MG63 (cell line): ENCODE measurements around the gene HMX1. TPM values are rescaled to one million over a fixed set of nuclear protein-coding genes. Genes with fewer than 3 reads are reported as not detected.

Source experiments
- DNase-seq: peaks from one replicate; pipeline ENCODE4 v3.0.0-alpha.2; 2020
- H3K27me3 ChIP-seq: fragments of 250-450 bp; sonication (Bioruptor Pico); 2 replicates; pipeline ENCODE4 v1.5.1; 2020; ENCODE audit warnings: mild to moderate bottlenecking, moderate library complexity
- H3K36me3 ChIP-seq: fragments of 250-450 bp; sonication (Bioruptor Pico); 2 replicates; pipeline ENCODE4 v1.5.1; 2020; ENCODE audit warnings: mild to moderate bottlenecking, moderate library complexity
- H3K4me3 ChIP-seq: fragments of 250-450 bp; sonication (Bioruptor Pico); 2 replicates; pipeline ENCODE4 v1.5.1; 2020; ENCODE audit warnings: mild to moderate bottlenecking, moderate library complexity
- H3K9me3 ChIP-seq: fragments of 250-450 bp; sonication (Bioruptor Pico); 2 replicates; pipeline ENCODE4 v1.5.1; 2020; ENCODE audit warnings: mild to moderate bottlenecking, moderate library complexity
- total RNA-seq: library from RNA; depleted of rRNA; stranded (reverse); fragments of >200 nt; shearing (Covaris generic); gene quantifications from 2 replicates; pipeline ENCODE4 v1.2.3, GENCODE V29; 2014; ENCODE audit warnings: low replicate concordance

The HMX1 gene
- total RNA-seq, 1 experiment from 2014 or later, result 17.5 TPM

GRCh38 chr4:8912089-8912455, 40.4 kb upstream of the HMX1 start:
- no peak for DNase-seq
- Histone ChIP-seq H3K4me3 (no peak overlapping the region), H3K27me3 (no peaks in the 10 kb centered on the region)

GRCh38 chr4:8911316-8912088, 39.9 kb upstream of the HMX1 start:
- Histone ChIP-seq H3K9me3 (no peaks in the 10 kb centered on the region), H3K4me3 (no peak overlapping the region), H3K27me3 (no peaks in the 10 kb centered on the region), H3K36me3 (no peaks in the 10 kb centered on the region)
- peak; percentile 71 for DNase-seq

More at GRCh38 chr4:8912089-8912455, 40.4 kb upstream of the HMX1 start:
- H3K9me3 ChIP-seq, result no peaks in the 10 kb centered on the region
- H3K36me3 ChIP-seq, result no peaks in the 10 kb centered on the region

- DNase-seq, result peak; percentile 66
- H3K9me3 ChIP-seq, result no peaks in the 10 kb centered on the region
Measured at GRCh38 chr4:8910822-8911315, 39.2 kb upstream of the HMX1 start.

GRCh38 chr4:8910100-8910821, 38.6 kb upstream of the HMX1 start:
- no peak for DNase-seq

More at GRCh38 chr4:8910822-8911315, 39.2 kb upstream of the HMX1 start:
- no peak overlapping the region for H3K4me3 ChIP-seq
- no peaks in the 10 kb centered on the region for H3K36me3 ChIP-seq
- no peaks in the 10 kb centered on the region for H3K27me3 ChIP-seq

GRCh38 chr4:8909548-8909947, 37.9 kb upstream of the HMX1 start:
- no peak overlapping the region for H3K4me3 ChIP-seq
- no peak for DNase-seq
- H3K9me3 ChIP-seq, result no peaks in the 10 kb centered on the region
- no peaks in the 10 kb centered on the region for H3K27me3 ChIP-seq
- no peaks in the 10 kb centered on the region for H3K36me3 ChIP-seq

More at GRCh38 chr4:8910100-8910821, 38.6 kb upstream of the HMX1 start:
- Histone ChIP-seq H3K36me3 (no peaks in the 10 kb centered on the region), H3K4me3 (no peak overlapping the region), H3K9me3 (no peaks in the 10 kb centered on the region), H3K27me3 (no peaks in the 10 kb centered on the region)

GRCh38 chr4:8908206-8908893, 36.7 kb upstream of the HMX1 start:
- H3K27me3 ChIP-seq, result no peaks in the 10 kb centered on the region
- H3K9me3 ChIP-seq, result no peaks in the 10 kb centered on the region
- DNase-seq, result no peak
- no peak overlapping the region for H3K4me3 ChIP-seq
- no peaks in the 10 kb centered on the region for H3K36me3 ChIP-seq

GRCh38 chr4:8907596-8908205, 36.1 kb upstream of the HMX1 start:
- no peak overlapping the region for H3K4me3 ChIP-seq
- DNase-seq, result no peak
- H3K9me3 ChIP-seq, result no peaks in the 10 kb centered on the region
- H3K36me3 ChIP-seq, result no peaks in the 10 kb centered on the region
- no peaks in the 10 kb centered on the region for H3K27me3 ChIP-seq

GRCh38 chr4:8906991-8907595, 35.5 kb upstream of the HMX1 start:
- Histone ChIP-seq H3K36me3 (no peaks in the 10 kb centered on the region), H3K4me3 (no peak overlapping the region), H3K9me3 (no peaks in the 10 kb centered on the region), H3K27me3 (no peaks in the 10 kb centered on the region)
- DNase-seq, result no peak

GRCh38 chr4:8906668-8906970, 35.0 kb upstream of the HMX1 start:
- no peaks in the 10 kb centered on the region for H3K36me3 ChIP-seq
- no peaks in the 10 kb centered on the region for H3K9me3 ChIP-seq
- no peak overlapping the region for H3K4me3 ChIP-seq
- DNase-seq, result no peak
- no peaks in the 10 kb centered on the region for H3K27me3 ChIP-seq

GRCh38 chr4:8905773-8906667, 34.4 kb upstream of the HMX1 start:
- DNase-seq, result no peak
- H3K9me3 ChIP-seq, result no peaks in the 10 kb centered on the region

GRCh38 chr4:8905226-8905772, 33.7 kb upstream of the HMX1 start:
- no peak for DNase-seq
- H3K9me3 ChIP-seq, result no peaks in the 10 kb centered on the region
- H3K27me3 ChIP-seq, result no peaks in the 10 kb centered on the region
- no peaks in the 10 kb centered on the region for H3K36me3 ChIP-seq
- no peak overlapping the region for H3K4me3 ChIP-seq

More at GRCh38 chr4:8905773-8906667, 34.4 kb upstream of the HMX1 start:
- Histone ChIP-seq H3K4me3 (no peak overlapping the region), H3K36me3 (no peaks in the 10 kb centered on the region), H3K27me3 (no peaks in the 10 kb centered on the region)

- no peak overlapping the region for H3K4me3 ChIP-seq
- DNase-seq, result no peak
Measured at GRCh38 chr4:8904666-8905065, 33.0 kb upstream of the HMX1 start.

GRCh38 chr4:8904041-8904501, 32.4 kb upstream of the HMX1 start:
- no peak overlapping the region for H3K4me3 ChIP-seq
- no peaks in the 10 kb centered on the region for H3K9me3 ChIP-seq
- no peak for DNase-seq
- no peaks in the 10 kb centered on the region for H3K36me3 ChIP-seq
- no peaks in the 10 kb centered on the region for H3K27me3 ChIP-seq

More at GRCh38 chr4:8904666-8905065, 33.0 kb upstream of the HMX1 start:
- Histone ChIP-seq H3K36me3 (no peaks in the 10 kb centered on the region), H3K9me3 (no peaks in the 10 kb centered on the region), H3K27me3 (no peaks in the 10 kb centered on the region)

GRCh38 chr4:8901335-8901734, 29.7 kb upstream of the HMX1 start:
- H3K9me3 ChIP-seq, result no peaks in the 10 kb centered on the region
- H3K36me3 ChIP-seq, result no peaks in the 10 kb centered on the region
- DNase-seq, result no peak
- no peaks in the 10 kb centered on the region for H3K27me3 ChIP-seq
- H3K4me3 ChIP-seq, result no peak overlapping the region

GRCh38 chr4:8900588-8900987, 28.9 kb upstream of the HMX1 start:
- Histone ChIP-seq H3K27me3 (no peaks in the 10 kb centered on the region), H3K36me3 (no peaks in the 10 kb centered on the region), H3K4me3 (no peak overlapping the region), H3K9me3 (no peaks in the 10 kb centered on the region)
- DNase-seq, result no peak
